Raji (cell line): ENCODE results near the gene RASGRP1.

Experiments used
- POLR2A ChIP-seq: IDR thresholded peaks from 2 replicates; pipeline ENCODE4 v1.6.1; 2011; ENCODE audit warnings: low read depth, low read length, control low read depth; ENCODE audit not compliant: insufficient read depth

The RASGRP1 gene

DNA sequence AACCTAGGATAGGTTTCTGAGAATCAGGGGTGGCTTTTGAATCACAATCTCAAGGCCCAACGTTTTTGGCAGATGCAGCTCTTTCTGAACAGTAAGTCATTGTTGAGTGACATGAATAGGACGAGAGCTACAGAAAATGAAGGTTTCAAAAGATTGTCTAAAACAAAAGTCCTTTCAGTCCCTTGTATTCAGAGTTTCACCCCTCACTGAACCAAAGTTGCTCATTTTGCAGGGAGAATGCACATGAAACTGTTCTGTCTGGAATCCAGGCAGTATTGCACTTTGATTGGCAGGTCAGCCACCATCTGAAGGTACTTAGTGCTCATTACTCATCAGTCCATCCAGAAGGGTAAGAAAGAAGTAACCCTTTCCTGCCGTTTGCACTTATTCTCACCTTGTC is 24.1 kb upstream of the RASGRP1 start:
- no peak for TF ChIP-seq POLR2A

DNA sequence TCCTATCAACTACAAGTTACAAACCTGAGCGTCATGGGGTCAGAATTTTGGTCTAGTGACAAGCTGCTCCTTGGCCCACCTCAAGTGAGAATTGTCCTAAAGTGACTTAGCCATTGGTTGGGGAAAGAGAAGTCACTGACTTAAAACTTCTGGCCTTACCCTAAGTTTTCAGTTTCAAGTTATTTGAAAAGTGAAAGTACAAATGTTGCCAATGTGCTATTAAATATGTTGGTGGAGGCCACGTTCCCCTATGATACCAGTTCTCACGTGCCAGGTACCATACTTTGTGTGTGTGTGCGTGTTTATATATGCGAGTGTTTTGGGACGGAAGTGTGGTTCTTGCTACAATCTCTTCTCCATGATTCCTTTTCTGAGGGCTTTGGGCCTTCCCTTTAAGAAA is 22.6 kb upstream of the RASGRP1 start:
- no peak for TF ChIP-seq POLR2A

DNA sequence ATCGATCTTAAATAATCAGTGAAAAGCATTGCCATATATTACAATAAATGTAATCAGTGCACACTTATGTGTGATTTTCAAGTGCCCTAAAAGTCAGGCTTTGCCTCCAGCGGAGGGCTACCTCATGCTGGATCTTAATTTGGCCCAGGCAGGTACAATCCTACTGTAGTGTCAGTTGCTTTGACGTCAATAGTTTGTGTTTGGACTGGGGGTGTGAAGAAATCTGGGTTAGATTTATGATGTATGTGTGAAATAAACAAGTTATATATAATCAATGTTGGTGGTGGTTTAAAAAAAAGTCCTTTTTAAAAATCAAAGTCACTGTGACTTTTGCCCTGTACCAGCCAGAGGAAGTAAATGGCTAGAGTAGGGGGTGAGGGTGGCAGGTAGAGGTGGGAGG is 14.0 kb upstream of the RASGRP1 start:
- TF ChIP-seq POLR2A: no peak

DNA sequence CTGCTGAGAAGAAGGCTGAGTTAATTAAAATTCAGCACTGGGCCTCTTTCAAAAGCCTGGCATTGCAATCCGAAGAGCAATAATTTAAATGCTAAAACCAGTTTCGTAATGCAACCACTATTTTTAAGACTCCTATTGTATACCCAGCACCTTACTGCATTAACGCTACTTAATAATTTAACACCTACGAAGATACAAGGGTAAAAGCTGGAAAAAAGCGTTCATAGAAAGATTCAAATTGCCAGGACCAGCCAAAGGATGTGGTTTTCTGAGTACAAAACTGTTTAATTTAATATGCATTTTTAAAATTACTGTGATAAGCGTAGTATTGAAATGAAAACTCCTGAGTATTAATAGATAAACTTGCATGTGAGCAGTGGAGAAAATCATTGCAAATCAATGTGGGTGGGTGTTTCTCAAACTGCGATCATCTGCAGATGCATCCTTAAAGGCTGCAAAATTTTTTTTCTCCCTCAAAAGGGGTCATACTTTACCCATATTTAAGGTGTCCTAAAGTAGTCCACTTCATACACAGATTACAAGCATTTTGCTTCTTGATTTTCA is 12.9 kb upstream of the RASGRP1 start:
- TF ChIP-seq POLR2A: no peak

DNA sequence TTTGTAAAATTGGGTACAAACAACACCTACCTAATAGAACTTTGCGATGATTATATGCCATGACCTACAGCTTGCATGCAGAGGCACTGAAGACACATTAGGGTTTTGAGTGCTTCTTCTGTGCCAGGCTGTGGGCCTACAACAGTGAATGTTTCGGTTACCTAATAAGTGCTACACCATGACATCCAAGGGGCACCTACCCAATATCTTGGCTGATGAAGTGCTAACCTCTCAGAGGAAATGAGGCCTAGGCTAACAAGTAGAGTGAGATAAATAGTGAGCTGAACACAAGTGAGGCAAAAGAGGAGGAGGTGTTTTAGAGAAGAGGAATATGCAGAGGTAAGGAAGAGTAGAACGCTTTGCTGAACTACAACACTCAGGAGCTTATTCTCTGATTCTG is 12.2 kb upstream of the RASGRP1 start:
- TF ChIP-seq POLR2A: no peak

DNA sequence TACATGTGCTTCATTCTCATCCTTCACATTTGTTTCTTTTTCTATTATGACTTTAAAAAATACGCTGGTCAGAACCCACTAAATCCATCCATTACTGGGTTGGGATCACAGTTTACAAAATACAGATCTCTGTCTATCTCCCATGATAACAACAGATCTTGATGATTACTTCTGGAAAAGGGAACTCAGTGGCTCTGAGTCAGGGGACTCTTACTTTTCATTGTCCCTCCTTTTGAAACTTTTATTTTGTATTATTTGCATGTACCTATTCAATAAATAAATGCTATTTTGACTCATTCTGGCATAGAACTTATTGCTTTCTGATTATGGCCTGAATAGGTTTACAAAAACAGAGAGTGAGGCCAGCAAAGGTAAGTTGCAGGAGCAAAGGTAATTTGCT is 11.6 kb upstream of the RASGRP1 start:
- TF ChIP-seq POLR2A: no peak

DNA sequence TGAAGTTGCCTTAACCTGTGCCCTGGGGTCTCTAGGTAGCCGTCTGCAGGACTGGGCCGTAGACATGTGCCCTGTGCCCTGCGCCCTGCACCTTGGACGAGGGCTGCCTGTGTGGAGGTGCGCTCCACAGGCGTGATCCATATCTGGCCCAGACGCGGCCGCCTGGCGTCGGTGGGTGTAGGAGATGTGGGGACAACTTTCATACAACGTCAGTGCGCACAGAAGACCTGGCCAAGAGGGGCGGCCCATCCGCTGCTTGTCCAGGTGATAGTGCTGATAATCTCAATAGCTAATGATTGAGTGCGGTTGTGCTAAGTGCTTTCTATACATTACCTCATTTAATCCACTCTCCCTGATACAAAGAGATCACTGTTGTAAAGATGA is 665 bp upstream of the RASGRP1 start:
- no peak for TF ChIP-seq POLR2A

DNA sequence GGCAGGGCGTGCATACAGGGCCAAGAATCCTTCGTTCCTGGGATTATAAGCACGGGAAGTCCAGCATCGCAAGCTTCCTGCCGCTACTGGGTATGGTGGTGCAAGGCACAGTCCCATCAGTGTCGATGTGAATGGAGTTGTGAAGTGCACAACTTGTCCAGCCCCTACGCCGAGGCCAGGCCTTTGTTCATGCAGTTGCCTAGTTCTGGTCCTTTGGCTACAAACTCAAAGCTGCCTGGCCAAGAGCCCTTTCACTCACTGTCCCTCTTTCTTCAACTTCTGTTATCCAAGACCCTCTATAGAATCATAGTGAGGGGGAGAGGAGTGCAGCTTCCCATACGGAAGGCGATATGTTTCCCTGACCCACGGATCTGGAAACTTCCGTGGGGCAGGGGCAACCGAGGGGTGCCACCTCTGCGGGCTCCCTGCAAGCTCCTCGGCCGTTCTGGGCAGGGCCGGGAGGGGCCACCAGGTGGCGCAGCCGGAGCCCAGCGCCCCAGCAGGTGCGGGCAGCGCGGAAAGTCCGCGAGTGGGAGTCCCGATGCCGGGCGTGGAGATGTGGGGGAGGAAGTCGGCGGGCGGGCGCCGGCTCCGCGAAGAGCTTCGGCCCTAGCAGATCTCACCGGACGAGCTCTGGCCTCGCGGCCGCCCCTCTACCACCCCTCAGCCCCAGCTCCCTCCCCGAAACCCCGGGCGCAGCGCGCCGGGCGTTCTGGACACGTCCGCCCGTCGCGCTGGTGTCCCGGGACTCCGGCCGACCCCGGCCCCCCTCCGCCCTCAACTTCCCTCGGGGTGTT is 693 bp downstream of the RASGRP1 start:
- no peak for TF ChIP-seq POLR2A

DNA sequence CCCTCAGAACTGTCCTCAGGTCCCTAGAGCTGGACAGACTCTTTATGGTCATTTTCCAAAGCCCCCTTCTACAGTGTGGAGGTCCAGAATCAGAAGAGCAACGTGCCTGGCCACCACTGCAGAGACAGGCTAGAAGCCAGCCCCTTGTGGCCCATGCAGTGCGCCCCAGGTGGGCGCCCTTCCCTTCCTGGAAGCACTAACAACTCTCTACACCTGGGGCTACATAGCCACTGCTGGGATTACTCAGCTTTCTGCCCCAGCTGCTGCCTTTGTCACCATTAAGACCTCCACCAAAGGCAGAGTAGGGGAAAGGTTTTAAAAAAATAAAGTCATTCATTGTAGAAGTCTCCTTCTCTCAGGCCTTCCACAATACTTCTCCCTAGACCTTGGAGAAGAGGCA is 2.3 kb downstream of the RASGRP1 start:
- no peak for TF ChIP-seq POLR2A

DNA sequence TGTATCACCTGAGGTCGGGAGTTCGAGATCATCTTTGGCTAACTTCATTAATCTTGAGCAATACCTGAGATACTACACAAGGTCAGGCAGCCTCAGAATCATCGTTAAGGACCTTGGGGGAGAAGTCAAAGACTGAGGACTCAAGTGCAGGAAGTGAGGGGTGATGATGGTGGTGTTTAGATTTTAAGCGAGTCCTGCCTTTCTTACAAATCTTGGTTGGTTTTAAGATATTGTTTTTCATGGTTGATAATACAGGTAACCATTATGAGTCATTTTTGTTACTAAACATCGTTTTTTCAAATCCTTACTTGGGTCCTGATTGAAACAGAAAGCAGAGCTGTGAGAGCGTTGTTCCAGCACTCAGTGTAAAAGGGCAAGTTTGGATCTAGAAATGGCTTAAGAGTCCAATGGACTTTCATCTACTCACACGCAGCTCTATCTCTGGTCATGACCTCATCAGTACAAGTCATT is 4.1 kb downstream of the RASGRP1 start:
- TF ChIP-seq POLR2A: no peak

DNA sequence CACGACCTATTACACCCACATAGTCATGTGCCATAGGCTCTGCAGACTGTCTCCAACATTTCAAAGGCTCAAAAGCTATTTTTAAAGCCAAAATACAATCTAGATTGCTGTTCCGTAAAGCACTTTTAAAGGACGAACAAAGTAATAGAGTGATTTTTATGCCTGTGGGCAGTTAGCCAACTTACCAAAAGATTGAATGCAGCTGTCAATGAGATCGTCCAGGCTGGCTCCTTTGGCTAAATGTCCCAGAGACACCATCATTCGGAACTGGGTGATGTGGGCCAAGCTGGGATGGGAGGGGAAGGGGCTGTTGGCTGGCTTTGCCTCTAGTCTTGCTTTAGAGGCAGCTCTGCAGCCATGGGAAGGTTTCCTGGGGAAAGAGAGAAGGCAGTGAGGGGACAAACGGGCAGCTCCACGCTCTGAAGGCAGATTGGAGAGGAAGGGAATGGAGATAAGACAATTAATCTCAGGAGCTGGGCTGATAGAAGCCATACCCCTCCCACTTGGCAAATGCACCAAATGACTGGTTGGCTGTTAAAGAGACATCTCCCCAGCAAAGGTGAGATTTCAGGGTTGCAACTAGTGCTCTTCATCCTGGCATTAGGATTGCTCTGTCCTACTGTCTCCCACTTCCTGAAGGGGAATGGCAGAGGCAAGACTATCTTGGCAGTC is 4.8 kb downstream of the RASGRP1 start:
- TF ChIP-seq POLR2A: no peak

DNA sequence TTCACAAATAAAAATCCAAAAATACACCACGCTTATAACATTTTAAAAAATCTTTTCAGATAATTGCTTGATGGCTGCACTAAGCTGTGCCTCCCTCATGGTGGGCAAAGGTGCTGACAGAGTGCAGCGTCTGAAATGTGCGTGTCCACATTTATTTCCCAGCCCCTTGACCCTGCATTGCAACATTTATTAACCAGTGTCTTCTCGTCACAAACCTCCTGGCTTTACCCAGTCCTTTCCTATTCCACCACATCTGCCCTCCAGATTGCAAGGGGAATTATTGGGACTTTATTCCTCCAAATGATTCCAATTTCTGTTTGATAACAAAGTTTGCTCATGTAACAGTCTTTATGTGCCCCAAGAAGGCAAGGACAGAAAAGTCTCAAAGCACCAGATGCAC is 5.5 kb downstream of the RASGRP1 start:
- TF ChIP-seq POLR2A: no peak

DNA sequence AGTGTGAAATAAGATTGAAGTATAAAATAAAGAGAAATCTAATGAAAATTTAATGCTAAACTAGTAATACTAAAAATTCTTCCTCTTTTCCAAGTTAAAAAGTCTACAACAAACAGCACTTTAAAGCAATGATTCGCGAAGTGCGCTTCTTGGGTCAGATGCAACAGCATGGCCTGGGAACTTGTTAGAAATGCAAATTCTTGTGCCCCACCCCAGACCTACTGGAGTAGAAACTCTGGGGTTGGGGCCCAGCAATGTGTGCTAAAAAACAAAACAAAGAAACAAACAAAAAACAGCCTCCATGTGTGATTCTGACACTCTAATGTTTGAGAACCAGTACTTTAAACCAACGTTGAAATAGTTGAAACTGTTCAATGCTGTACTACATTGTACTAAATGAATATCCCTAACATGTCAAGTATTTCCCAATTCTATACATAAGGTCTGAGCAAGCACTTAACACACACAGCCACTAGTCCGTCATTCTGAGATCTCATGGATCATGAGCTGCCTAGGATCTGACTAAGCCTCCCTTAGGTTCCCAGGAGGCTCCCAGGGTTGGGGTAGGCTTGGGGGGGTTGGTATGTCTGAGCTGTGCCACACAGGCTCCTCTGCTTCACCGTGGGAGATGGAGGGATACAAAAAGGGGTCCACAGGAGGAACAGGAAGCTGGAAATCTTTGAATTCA is 6.1 kb downstream of the RASGRP1 start:
- TF ChIP-seq POLR2A: no peak

DNA sequence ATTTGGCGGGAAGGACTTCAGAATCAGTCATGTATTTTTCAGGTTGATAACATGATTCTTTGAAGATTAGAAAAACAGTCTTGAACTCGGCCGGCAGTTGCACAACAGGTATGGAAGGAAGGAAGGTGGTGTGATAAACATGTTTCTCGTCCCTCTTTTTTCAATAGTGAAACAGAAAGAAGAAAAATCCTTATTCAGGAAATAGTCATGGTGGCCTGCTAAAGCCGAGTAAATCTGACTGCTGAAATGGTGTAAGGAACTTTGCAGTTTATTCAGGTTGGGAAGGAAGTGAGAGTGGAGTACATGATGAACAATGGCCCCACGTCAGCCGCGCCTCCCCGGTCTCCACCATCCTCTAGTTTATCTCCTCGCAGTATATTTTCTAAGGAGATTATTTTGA is 6.7 kb downstream of the RASGRP1 start:
- TF ChIP-seq POLR2A: no peak

DNA sequence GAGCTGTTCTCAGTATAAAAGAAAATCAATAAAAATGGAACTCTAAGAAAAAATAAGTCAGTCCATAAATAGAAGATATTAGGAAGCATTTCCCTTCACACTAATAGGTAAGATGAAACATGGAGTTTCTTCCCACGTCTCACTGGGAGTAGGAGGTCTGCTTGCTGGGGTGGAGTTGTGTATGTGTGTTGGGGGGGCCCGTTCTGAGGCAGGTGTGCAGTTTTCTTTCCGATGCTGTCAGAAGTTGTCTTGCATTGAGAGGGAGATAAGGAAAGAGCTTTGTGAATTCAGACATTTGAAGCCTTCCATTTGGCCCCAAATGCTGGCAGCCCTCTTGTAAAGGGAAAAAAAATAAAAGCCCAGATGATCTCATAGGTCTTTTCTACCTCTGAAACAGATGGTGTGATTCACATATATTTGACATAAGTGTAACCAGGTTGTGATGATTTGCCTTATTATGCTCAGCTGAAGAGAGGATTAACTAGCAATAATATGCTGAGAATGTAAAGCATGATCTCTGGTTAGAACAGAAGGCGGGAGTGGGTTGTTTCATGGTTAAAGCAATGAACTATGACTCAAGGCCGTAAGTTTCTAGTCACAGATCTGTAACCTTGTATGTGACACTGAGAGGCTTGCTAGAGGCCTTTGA is 8.8 kb downstream of the RASGRP1 start:
- no peak for TF ChIP-seq POLR2A
